Measurements from ENCODE around the gene MINDY4. TPM values are rescaled to one million over a fixed set of nuclear protein-coding genes. Genes with fewer than 3 reads are reported as not detected.

MINDY4 gene
- total and polyA plus RNA-seq, 2 of the 8 experiments (the other 6 are each of a cell fraction or from before 2014, with no cell fraction given), result 1.3 to 3.6 TPM

DNA sequence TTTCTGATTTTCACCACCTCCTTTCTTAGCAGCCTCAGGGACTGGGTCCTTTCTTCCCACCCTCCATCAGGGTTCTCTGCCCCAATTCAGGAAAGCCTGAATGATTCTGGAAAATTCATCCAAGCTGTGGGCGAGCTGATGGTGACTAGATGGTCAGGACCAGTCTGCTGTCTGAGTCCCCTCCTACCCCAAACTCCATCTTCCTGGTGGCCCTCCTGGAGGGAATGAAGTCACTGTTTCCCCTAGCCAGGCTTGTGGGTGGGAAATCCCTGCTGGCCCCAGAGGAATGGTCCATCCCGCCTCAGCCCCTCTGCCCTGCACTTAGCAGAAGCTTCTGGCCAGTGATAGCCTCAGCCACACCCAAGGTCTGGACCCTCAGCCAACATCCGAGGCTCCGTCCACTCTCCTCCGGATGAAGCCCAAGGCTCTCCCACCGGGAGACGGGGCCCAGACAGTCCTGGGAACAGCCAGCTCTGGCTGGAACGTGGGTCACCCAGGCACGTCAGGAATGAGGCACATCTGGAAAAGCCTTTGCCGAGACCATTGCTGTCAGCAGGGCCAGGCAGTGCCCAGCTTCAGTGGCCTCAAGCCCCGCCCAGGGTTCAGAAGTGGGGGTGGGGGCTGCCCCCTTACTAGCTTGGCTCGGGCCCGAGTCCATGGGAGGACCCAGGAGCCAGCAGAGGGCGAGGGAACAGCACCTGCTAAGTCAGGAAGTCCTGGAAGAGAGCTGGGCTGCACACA is 136.5 kb downstream of the MINDY4 start:
- Histone ChIP-seq H3K9me3 (ENCODE audit: insufficient read depth in 2 of 2, low read depth in 1 of 2, low read length in 1 of 2) (no peaks in the 10 kb centered on the region), H2BK15ac (ENCODE audit: low read length) (no peak overlapping the region), H3K79me2 (ENCODE audit: control insufficient read depth in 1 of 2, insufficient read depth in 2 of 2, low read length in 2 of 2) (no peaks in the 10 kb centered on the region), H3K56ac (replicated peaks; ENCODE audit: insufficient read length, low read depth, low read length) (no peak overlapping the region), H2BK5ac (ENCODE audit: low read depth, low read length) (no peak overlapping the region), H3K23me2 (ENCODE audit: low read depth, low read length) (no peaks in the 10 kb centered on the region), H2BK20ac (ENCODE audit: low read length) (no peak overlapping the region), H4K20me1 (replicated peaks in 1 of 2; ENCODE audit: control insufficient read depth in 1 of 2, insufficient read depth in 2 of 2, low read length in 2 of 2) (peaks cover 0 to 1% of the 10 kb centered on the region in 2 experiments), H3K18ac (ENCODE audit: extremely low read depth, low read length) (no peak overlapping the region), H3K27ac (ENCODE audit: low read depth, low read length) (no peak overlapping the region), H4K8ac (ENCODE audit: extremely low read depth, insufficient read depth, low read length) (no peak overlapping the region), H3K4me1 (replicated peaks in 1 of 4; ENCODE audit: control insufficient read depth in 3 of 4, insufficient read depth in 4 of 4, low read length in 3 of 4) (peaks cover 0 to 3% (median 0%) of the 10 kb centered on the region in 4 experiments; a peak in 1 of 7 replicates), H3K4me2 (ENCODE audit: insufficient read depth in 1 of 2, low read depth in 2 of 2, low read length in 2 of 2) (no peak overlapping the region), H3K79me1 (ENCODE audit: low read depth, low read length) (no peaks in the 10 kb centered on the region), H3K27me3 (replicated peaks in 1 of 4; ENCODE audit: control insufficient read depth in 3 of 4, extremely low read depth in 1 of 4, insufficient read depth in 3 of 4, low read length in 3 of 4) (peaks cover 0 to 2% (median 0%) of the 10 kb centered on the region in 4 experiments; a peak in 1 of 7 replicates), H3K4ac (replicated peaks; ENCODE audit: insufficient read length, low read depth, low read length) (no peak overlapping the region), H3K36me3 (ENCODE audit: control insufficient read depth in 2 of 4, insufficient read depth in 4 of 4, low read length in 3 of 4) (no peaks in the 10 kb centered on the region), H3K14ac (ENCODE audit: insufficient read length) (no peak overlapping the region), H4K5ac (ENCODE audit: insufficient read length, low read depth, low read length) (no peak overlapping the region), H2BK12ac (ENCODE audit: low read depth, low read length) (no peak overlapping the region), H3K9ac (replicated peaks in 1 of 4; ENCODE audit: extremely low read depth in 1 of 4, low read depth in 3 of 4, low read length in 3 of 4) (no peak overlapping the region), H3K4me3 (ENCODE audit: extremely low read depth in 1 of 4, insufficient read depth in 2 of 4, low read depth in 3 of 4, low read length in 4 of 4) (no peak overlapping the region), H2AK5ac (ENCODE audit: low read depth, low read length) (no peak overlapping the region), H2BK120ac (replicated peaks; ENCODE audit: low read depth, low read length) (no peak overlapping the region), H4K91ac (replicated peaks; ENCODE audit: insufficient read length, low read length) (no peak overlapping the region), H2AFZ (ENCODE audit: low read length) (no peak overlapping the region), H3K23ac (ENCODE audit: insufficient read length) (no peak overlapping the region)
- CTCF ChIA-PET (ENCODE audit: partially characterized antibody), result interaction anchor here (0.8 to 4.5 kb wide), 39 partner anchors 7 to 200 kb away, joined by 3 to 42 read pairs (median 4); no protein-coding TSS in a partner anchor
- TF ChIP-seq CTBP2 (IDR thresholded peaks at IDR 0.05; ENCODE audit: borderline replicate concordance, insufficient read depth, insufficient read length, low read length), result no peak
- TF ChIP-seq RNF2 (IDR thresholded peaks at IDR 0.05; ENCODE audit: borderline replicate concordance, low read depth, low read length, missing control alignments, poor library complexity, severe bottlenecking), result no peak
- TF ChIP-seq RAD21 (IDR thresholded peaks at IDR 0.05 in 1 of 2, conservative IDR thresholded peaks at IDR 0.05 in 1 of 2; ENCODE audit: low read depth in 2 of 2, low read length in 2 of 2), result peak; percentile 1 to 9; a peak in 1 of 4 replicates
- no peak for TF ChIP-seq MAFK (IDR thresholded peaks at IDR 0.05; ENCODE audit: low read depth, low read length)
- no peak for TF ChIP-seq TAF7 (optimal IDR thresholded peaks at IDR 0.05; ENCODE audit: borderline replicate concordance, low read depth, low read length)
- no peak for TF ChIP-seq SAP30 (IDR thresholded peaks at IDR 0.05; ENCODE audit: insufficient read depth, insufficient replicate concordance, low read length)
- no peak for TF ChIP-seq SP4 (IDR thresholded peaks at IDR 0.05; ENCODE audit: low read length)
- POLR2A ChIA-PET (ENCODE audit: partially characterized antibody), result interaction anchor here (0.7 to 1.0 kb wide), 2 partner anchors 31 to 71 kb away, joined by 3 read pairs; no protein-coding TSS in a partner anchor
- DNase-seq (ENCODE audit: low read depth in 1 of 2, low spot score in 2 of 2), result no peak
- WGBS, 2 experiments (ENCODE audit: extremely low coverage in 1 of 2, insufficient coverage in 1 of 2, insufficient read length in 1 of 2, insufficient replicate concordance in 2 of 2, low coverage in 1 of 2, low lambda C conversion rate in 2 of 2, missing lambda C conversion rate in 1 of 2), result 86% methylated on average over 13 of the region's 14 CpGs; no CpG with 5 or more reads in 1 of the 2 experiments
- no peak for FAIRE-seq

Data from H1 (cell line).